Measurements from ENCODE around the gene SLX9.

GRCh38 chr21:44905728-44906090 lies 34.1 kb upstream of the SLX9 start:
- no peak for TF ChIP-seq CTCF (IDR thresholded peaks at IDR 0.05; ENCODE audit: borderline replicate concordance, extremely low read depth, low read length, poor library complexity, severe bottlenecking)
- no peak for TF ChIP-seq EZH2 (IDR thresholded peaks at IDR 0.05; ENCODE audit: borderline replicate concordance, low read depth, low read length, severe bottlenecking)

Measured in DND-41 (cell line).